ENCODE measurements around the gene NTRK3. TPM values are rescaled to one million over a fixed set of nuclear protein-coding genes. Genes with fewer than 3 reads are reported as not detected.

The NTRK3 gene
- total and polyA plus RNA-seq, 3 donors from 2014 or later = 10.7 to 40.6 (median 24.6) TPM

DNA sequence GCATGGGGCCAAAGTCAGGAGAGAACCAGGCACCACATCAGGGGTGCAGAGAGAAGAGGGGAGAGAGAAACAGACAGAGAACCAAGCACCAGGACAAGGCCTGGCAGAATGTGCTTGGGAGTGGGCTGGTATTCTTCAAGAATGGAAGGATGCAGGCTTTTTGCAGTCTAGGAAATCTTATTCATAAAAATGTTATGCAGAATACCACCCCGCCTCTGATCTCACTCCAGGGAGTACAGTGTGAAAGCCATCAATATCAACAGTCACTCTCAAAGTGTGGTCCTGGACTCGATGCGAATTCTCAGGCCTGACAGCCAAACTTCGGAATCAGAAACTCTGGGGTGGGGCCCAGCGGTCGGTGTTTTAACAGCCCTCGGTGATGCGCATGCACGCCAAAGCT lies 16.9 kb downstream of the NTRK3 start:
- WGBS, 2 donors = 87 to 91% methylated on average over 7 to 9 of the region's 9 CpGs
- no peak overlapping the region for H3K4me3 ChIP-seq
- no peak for DNase-seq
- no peaks in the 10 kb centered on the region for H3K27me3 ChIP-seq
- intact Hi-C loops (cut with DNase I; ENCODE audit: low total_unique reads) = no loop called here
- no peak overlapping the region for H3K27ac ChIP-seq
- no peaks in the 10 kb centered on the region for H3K36me3 ChIP-seq (ENCODE audit: low read depth, missing control alignments)
- H3K4me1 ChIP-seq = no peaks in the 10 kb centered on the region
- no peaks in the 10 kb centered on the region for H3K9me3 ChIP-seq
- TF ChIP-seq, protein P1, sequence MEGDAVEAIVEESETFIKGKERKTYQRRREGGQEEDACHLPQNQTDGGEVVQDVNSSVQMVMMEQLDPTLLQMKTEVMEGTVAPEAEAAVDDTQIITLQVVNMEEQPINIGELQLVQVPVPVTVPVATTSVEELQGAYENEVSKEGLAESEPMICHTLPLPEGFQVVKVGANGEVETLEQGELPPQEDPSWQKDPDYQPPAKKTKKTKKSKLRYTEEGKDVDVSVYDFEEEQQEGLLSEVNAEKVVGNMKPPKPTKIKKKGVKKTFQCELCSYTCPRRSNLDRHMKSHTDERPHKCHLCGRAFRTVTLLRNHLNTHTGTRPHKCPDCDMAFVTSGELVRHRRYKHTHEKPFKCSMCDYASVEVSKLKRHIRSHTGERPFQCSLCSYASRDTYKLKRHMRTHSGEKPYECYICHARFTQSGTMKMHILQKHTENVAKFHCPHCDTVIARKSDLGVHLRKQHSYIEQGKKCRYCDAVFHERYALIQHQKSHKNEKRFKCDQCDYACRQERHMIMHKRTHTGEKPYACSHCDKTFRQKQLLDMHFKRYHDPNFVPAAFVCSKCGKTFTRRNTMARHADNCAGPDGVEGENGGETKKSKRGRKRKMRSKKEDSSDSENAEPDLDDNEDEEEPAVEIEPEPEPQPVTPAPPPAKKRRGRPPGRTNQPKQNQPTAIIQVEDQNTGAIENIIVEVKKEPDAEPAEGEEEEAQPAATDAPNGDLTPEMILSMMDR (IDR thresholded peaks at IDR 0.05) = no peak
- no peak for TF ChIP-seq POLR2A (IDR thresholded peaks at IDR 0.05)

DNA sequence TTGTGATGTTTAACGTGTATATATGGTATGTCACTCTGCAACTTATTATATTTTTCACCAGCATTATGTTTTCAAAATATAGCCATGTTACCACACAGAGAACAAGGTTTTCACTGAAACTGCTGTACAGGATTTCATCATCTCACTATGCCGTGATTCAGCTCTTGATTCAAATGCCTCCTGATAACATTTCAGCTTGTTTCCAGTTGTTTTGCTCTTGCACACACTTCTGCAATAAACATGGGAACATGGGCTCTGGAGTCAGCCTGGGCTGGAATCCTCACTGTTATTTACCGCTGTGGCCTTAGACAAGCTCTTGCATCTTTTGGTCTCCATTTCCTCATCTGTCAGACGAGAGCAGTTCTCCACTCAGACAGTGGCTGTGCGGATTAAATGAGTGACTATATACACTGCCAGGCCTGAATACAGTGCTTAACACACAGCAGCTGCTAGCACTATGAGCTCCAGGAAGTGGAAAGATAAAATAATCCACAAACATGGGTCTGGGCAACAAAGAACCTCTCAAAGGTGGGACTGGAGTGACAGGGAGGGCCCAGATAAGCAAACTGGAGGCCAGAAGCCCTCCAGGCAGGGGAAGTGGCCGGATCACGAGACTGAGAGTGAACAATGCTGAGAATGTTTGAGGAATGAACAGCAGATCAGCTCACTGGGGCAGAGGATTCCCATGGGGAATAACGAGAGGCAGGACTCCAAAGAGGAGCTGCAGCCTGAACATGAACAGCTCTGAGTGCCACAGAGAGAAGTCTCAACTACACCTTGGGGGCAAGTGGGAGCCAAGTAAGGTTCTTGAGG lies 17.7 kb downstream of the NTRK3 start:
- Histone ChIP-seq H3K4me1 (no peaks in the 10 kb centered on the region), H3K27ac (no peak overlapping the region), H3K4me3 (no peak overlapping the region), H3K27me3 (no peaks in the 10 kb centered on the region), H3K9me3 (no peaks in the 10 kb centered on the region), H3K36me3 (ENCODE audit: low read depth, missing control alignments) (no peaks in the 10 kb centered on the region)
- intact Hi-C loops (cut with DNase I; ENCODE audit: low total_unique reads) = no loop called here
- 75 to 78% methylated on average over 8 of the region's 8 CpGs for WGBS, 2 donors
- DNase-seq = no peak
- TF ChIP-seq, protein P1 (IDR thresholded peaks at IDR 0.05) = no peak
- TF ChIP-seq POLR2A (IDR thresholded peaks at IDR 0.05) = no peak

DNA sequence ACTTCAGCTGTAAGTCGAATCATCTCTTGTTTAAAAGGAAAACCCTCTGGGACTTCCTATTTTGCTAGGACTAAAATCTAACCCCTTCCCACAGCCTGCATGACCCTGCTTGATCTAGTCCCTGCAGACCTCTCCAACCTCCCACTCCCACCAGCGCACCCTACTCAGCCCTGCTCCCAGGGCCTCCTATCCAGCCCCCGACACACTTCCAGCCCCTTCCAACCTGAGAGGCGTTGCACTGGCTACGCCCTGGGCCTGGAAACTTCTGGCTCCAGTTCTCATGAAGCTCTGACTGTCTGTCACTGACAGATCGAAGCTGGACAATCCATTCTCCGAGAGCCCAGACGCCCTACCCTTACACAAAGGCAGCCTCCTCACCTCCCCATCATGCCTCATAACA lies 21.8 kb downstream of the NTRK3 start:
- no peaks in the 10 kb centered on the region for H3K9me3 ChIP-seq
- no peak for TF ChIP-seq POLR2A (IDR thresholded peaks at IDR 0.05)
- TF ChIP-seq, protein P1 (IDR thresholded peaks at IDR 0.05) = no peak
- intact Hi-C loops (cut with DNase I; ENCODE audit: low total_unique reads) = no loop called here
- no peaks in the 10 kb centered on the region for H3K4me1 ChIP-seq
- DNase-seq = no peak
- no peak overlapping the region for H3K27ac ChIP-seq
- no peaks in the 10 kb centered on the region for H3K27me3 ChIP-seq
- H3K36me3 ChIP-seq (ENCODE audit: low read depth, missing control alignments) = no peaks in the 10 kb centered on the region
- 85 to 95% methylated on average over 5 to 8 of the region's 8 CpGs for WGBS, 2 donors
- H3K4me3 ChIP-seq = no peak overlapping the region

DNA sequence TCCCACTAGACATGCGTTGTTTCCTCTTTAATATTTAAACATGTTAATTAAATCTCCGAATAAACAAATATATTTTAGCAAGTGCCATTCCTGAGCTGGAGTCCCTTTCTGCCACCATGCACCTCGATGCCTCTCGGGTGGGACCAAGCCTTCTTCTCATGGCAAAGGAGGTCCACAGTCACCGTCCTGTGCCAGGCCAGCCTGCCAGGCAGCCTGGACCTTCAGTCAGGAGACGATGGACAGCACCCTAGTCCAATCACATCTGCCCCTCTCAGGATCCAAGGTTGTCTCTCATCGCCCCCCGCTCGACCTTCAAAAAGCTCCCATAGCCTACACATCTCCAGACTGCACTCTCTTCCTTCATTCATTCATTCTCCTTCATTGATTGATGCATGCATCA lies 22.6 kb downstream of the NTRK3 start:
- intact Hi-C loops (cut with DNase I; ENCODE audit: low total_unique reads) = no loop called here
- Histone ChIP-seq H3K27ac (no peak overlapping the region), H3K4me3 (no peak overlapping the region), H3K4me1 (no peaks in the 10 kb centered on the region), H3K27me3 (no peaks in the 10 kb centered on the region), H3K9me3 (no peaks in the 10 kb centered on the region), H3K36me3 (ENCODE audit: low read depth, missing control alignments) (no peaks in the 10 kb centered on the region)
- 88 to 93% methylated on average over 9 of the region's 9 CpGs for WGBS, 2 donors
- DNase-seq = no peak
- no peak for TF ChIP-seq POLR2A (IDR thresholded peaks at IDR 0.05)
- TF ChIP-seq, protein P1 (IDR thresholded peaks at IDR 0.05) = no peak

DNA sequence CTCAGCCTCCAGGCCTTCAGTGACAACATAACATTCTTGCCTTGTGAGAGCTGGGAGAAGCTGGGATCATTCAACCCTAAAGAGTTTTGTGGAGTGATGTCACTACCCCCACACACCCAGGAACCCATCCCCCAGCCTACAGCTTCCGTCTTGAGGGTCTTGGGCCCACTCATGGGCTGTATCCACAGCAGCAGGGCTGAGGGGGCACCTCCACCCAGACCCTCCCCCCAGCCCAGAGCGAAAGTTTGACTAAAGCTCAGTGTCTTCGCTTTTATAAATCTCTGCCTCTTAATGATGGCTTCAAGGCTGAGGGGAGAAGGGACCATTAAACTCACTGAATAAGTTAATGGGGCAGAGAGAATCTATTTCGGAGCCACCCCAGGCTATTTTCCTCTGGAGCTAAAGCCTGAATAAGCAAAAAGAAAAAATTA lies 23.8 kb downstream of the NTRK3 start:
- Histone ChIP-seq H3K4me3 (no peak overlapping the region), H3K36me3 (ENCODE audit: low read depth, missing control alignments) (no peaks in the 10 kb centered on the region), H3K4me1 (no peaks in the 10 kb centered on the region), H3K27me3 (no peaks in the 10 kb centered on the region), H3K27ac (no peak overlapping the region), H3K9me3 (no peaks in the 10 kb centered on the region)
- intact Hi-C loops (cut with DNase I; ENCODE audit: low total_unique reads) = no loop called here
- WGBS, 2 donors = 75 to 94% methylated on average over 4 of the region's 4 CpGs
- no peak for DNase-seq
- TF ChIP-seq, protein P1 (IDR thresholded peaks at IDR 0.05) = no peak
- no peak for TF ChIP-seq POLR2A (IDR thresholded peaks at IDR 0.05)

Measured in testis (tissue), 3 donors.